GM12874 (cell line): ENCODE results near the gene LAMA2.

ENCODE experiments used
- TF ChIP-seq, protein P1 (sequence below): IDR thresholded peaks from 2 replicates; pipeline ENCODE4 v1.5.1; 2011; ENCODE audit warnings: low read depth, mild to moderate bottlenecking, control low read depth, low read length, moderate library complexity; ENCODE audit not compliant: insufficient read depth

Gene LAMA2

GRCh38 chr6:129280749-129281148 is 397.8 kb downstream of the LAMA2 start:
- TF ChIP-seq, protein P1, sequence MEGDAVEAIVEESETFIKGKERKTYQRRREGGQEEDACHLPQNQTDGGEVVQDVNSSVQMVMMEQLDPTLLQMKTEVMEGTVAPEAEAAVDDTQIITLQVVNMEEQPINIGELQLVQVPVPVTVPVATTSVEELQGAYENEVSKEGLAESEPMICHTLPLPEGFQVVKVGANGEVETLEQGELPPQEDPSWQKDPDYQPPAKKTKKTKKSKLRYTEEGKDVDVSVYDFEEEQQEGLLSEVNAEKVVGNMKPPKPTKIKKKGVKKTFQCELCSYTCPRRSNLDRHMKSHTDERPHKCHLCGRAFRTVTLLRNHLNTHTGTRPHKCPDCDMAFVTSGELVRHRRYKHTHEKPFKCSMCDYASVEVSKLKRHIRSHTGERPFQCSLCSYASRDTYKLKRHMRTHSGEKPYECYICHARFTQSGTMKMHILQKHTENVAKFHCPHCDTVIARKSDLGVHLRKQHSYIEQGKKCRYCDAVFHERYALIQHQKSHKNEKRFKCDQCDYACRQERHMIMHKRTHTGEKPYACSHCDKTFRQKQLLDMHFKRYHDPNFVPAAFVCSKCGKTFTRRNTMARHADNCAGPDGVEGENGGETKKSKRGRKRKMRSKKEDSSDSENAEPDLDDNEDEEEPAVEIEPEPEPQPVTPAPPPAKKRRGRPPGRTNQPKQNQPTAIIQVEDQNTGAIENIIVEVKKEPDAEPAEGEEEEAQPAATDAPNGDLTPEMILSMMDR, result no peak

- TF ChIP-seq, protein P1, result no peak
These were observed 398.3 kb downstream of the LAMA2 start for GRCh38 chr6:129281168-129281796.

- TF ChIP-seq, protein P1, result no peak
These were observed 399.1 kb downstream of the LAMA2 start for GRCh38 chr6:129282019-129282418.

- TF ChIP-seq, protein P1, result no peak
These were observed 401.3 kb downstream of the LAMA2 start for GRCh38 chr6:129284225-129284624.

DNA sequence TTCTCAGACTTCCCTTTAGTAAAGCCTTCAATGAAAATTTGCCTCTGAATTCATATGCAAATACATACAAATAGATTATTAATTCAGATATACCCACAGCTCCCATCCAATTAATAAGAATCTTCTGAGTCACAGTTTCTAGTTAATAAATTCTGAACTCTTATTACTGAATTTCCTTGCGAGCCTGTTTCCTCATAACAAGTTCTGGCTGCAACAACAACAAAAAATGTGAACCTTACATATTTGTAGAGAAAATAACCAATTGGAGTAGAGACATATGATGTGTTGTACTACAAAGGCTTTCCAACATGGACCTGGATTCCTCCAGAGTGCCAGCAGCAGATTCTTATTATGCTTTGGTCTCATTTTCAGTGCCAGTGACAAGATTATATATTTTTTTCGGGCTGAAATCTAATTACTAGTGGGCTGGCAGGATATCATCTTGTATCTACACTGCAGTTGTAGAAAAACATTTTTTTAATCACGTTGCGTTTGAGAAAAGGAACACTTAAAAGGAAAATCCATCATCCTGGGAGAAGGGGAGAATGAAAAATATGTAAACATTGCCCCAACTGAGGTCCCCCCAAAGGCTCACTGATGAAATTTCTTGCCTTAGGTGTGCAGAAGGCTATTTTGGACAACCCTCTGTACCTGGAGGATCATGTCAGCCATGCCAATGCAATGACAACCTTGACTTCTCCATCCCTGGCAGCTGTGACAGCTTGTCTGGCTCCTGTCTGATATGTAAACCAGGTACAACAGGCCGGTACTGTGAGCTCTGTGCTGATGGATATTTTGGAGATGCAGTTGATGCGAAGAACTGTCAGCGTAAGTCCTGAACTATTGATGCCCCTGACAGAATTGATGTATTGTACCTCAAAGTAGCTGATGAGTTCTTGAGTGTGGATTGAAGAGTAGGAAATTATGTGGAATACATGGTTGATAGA is 404.6 kb downstream of the LAMA2 start:
- TF ChIP-seq, protein P1, result no peak

GRCh38 chr6:129289442-129289841 is 406.5 kb downstream of the LAMA2 start:
- TF ChIP-seq, protein P1, result no peak

DNA sequence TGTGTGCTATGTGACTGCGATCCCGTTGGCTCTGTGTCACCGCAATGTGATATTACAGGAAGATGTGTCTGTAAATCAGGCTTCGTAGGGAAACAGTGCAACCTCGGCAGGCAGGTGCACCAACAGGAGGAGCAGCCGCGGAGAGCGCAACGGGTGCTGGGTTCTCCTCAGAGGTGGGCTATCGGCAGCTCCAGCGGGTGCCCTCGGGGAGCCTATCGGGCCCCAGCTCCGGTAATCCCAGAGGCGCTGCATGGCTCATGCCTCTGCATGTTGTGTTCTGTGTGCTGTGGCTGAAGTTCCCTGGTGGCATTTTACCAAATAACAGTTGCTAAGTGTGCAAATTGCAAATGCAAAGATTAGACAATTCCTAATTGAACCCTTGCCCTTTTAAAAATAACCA is 409.9 kb downstream of the LAMA2 start:
- TF ChIP-seq, protein P1, result no peak
